Iris pigment epithelial cell (primary cell): ENCODE data around the gene RTCA.
"Not testable (repeated sequence)": the region's sequence is repeated elsewhere in the genome, so short reads cannot be mapped to it uniquely, and the experiment has no call there.

Source experiments
- DNase-seq: peaks from one replicate; pipeline ENCODE4 v3.0.0-alpha.2; 2011; ENCODE audit warnings: low read depth

The RTCA gene

DNA sequence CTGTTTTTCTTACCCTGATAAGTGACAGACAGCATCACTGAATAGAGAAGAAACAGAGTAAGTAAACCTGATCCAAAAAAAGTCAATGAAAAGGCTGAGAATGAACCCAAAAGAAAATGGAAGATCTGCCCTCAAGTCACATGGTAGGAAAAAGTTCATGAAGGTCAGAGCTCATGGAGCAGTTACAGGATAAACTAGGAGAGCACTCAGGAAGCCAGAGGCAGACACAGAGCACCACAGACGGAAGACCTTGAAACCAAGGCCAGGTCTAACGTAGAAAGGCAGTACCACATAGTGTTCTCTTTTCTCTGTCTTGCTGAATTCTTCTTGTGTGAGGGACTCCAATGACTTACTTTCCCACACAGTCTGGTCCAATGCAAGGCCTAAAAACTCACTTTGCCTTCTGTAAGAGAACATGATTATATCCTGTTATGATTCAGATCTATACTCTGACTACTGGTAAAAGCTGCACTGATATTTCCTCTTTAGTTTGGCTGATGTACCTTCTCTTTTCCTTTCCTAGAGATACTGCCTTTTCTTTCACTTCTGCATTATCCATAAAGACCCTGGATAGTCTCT, 40.8 kb downstream of the RTCA start:
- DNase-seq = no peak

DNA sequence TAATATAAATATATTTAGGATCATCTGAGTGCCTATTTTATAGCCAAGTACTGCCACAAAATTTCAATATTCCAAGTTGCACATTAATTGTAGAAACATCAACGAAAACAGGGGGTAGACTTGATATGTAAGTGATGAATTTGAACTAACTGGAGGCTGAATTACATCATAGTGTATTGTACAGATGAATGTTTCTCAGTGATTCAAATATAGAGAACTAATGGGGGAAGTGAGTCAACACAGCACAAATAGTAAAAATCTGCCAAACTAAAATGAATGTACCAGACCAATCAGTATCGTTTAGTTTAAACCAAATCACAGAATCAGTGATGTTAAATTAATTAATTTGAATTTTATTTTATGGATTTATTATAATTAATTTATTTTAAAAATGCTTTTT, 42.8 kb downstream of the RTCA start:
- peak; percentile 64 for DNase-seq

DNA sequence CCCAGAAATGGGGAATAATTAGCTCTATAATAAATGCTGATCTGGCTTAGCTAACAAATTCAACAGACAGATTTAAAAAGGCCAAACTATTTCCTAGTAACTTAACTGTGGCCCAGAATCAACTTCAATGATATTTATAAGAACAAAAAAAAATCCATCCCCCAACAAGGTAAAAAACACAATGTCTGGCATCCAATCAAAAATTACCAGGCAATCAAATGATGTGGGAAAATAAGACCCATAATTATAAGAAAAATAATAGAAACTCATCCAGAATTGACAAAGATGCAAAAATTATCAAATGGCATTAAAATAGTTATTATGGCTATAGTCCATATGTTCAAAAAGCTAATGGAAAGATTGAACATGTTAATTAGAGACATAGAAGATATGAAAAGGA, 43.8 kb downstream of the RTCA start:
- no peak for DNase-seq

DNA sequence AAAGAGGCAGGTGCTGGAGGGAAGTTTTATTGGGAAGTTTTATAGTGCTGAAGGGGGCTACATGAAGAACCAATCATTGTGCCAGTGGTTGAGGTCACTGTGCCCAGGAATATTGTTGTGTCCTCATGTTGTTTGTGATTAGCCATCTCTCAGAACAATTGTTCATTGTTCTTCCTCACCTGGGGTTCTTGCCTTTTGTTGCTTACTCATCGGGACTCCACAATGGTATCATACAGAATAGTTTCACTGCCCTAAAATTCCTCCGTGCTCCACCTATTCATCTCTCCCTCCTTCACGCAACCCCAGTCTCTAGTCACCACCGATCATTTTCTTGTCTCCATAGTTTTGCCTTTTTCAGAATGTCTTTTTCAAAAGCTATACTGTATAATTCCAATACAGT, 47.4 kb downstream of the RTCA start:
- no peak for DNase-seq

DNA sequence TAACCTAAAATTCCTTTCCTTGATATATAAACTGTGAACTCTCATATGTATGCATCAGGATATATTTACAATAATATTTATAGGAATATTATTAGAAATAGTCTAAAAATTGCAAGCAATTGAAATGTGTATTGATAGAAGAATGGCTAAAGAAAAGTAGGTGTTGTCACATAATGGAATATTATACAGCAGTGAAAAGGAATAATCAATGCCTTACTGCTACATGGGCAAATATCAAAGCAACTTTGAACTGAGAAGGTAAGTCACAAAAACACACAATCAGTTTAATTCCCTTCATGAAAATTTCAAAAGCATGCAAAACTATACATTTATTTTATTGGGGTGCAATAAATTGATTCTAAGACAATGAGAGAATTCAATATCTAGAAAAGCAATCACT, 50.6 kb downstream of the RTCA start:
- DNase-seq = no peak

DNA sequence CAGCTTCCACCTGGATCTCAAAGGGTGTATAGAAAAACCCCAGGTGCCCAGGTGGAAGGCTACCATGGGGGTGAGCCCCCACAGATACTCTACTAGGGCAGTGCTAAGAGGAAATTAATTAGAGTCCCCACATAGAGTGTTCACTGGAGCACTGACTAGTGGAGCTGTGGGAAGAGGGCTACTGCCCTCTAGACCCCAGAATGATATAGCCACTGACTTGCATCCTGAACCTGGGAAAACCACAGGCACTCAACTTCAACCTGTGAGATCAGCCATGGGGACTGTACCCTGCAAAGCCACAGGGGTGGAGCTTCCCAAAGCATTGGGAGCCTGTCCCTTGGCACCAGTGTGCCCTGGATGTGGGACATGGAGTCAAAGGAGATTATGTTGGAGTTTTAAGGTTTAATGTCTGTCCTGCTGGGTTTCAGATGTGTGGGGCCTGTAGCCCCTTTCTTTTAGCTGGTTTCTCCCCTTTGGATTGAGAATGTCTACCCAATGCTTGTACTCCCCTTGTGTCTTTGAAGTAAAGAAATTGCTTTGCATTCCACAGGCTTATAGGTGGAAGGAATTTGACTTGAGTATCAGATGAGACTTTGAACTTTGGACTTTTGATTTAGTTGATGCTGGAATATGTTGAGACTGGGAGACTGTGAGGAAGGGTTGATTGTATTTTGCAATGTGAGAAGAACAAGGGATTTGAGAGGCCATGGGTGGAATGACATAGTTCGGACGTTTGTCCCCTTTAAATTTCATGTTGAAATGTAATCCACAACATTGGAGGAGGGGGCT, 54.5 kb downstream of the RTCA start:
- DNase-seq = no peak

DNA sequence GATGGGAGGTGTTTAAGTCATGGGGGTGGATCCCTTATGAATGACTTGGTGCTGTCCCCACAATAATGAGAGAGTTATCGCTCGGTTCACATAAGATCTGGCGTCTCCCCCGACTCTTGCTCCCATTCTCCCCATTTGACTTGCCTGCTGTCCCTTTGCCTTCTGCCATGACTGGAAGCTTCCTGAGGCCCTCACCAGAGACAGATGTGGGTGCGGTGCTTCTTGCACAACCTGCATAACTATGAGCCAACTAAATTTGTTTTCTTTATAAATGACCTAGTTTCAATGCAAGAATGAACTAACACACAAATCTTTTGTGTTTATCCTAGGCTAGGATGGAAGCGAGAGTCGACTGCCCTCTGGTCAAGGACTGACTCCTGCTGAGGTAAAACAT, 55.1 kb downstream of the RTCA start:
- no peak for DNase-seq

DNA sequence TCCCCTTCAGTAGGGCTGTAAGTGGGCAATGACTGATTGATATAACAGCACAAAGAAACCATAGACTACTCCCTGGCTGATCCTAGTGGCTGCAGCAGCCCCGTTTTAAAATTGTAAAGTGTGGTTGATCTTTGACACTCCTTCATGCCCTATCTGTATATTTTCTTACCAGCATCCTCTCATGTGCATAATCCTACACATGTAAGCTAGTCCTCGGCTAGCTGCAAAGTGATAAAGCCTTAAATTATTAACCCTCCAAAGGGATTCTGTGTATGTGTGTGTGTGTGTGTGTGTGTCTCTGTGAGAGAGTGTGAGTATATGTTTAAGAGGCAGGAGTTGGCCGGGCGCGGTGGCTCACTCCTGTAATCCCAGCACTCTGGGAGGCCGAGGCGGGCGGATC, 55.5 kb downstream of the RTCA start:
- DNase-seq = no peak

DNA sequence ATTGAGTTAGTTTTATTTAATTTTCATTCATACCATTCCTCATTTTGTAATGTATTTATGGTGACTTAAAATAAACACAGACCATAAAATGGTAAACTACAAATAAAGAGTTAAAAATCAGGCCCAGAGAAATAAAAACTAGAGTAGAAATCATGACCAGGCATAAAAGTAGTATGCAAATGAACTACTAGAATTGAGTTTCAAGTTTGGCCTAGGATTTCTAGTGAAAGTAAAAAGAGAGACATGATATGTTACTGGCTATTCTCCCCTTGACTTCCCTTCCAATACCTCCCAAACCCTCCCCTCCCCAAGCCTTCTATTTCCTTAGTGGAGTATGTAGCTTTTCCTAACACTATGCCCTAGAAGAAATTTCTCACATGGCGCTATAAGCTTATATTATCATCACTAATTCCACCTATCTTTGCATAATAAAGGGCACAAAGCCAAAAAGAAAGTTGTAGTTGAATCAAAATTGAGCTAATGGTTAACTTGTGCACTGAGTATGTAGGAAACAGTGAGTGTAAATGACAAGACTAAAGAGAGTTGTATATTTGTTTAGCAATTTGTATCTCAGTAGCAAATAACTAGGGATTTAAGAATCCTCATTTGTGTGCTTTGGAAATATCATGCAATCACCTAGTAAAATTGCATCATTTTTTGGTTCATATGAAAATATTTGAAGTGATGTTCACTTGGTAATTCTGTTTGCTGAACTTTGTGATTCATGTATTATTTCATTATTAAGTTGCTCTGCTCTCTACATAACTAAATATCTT, 56.6 kb downstream of the RTCA start:
- DNase-seq = peak; percentile 63

DNA sequence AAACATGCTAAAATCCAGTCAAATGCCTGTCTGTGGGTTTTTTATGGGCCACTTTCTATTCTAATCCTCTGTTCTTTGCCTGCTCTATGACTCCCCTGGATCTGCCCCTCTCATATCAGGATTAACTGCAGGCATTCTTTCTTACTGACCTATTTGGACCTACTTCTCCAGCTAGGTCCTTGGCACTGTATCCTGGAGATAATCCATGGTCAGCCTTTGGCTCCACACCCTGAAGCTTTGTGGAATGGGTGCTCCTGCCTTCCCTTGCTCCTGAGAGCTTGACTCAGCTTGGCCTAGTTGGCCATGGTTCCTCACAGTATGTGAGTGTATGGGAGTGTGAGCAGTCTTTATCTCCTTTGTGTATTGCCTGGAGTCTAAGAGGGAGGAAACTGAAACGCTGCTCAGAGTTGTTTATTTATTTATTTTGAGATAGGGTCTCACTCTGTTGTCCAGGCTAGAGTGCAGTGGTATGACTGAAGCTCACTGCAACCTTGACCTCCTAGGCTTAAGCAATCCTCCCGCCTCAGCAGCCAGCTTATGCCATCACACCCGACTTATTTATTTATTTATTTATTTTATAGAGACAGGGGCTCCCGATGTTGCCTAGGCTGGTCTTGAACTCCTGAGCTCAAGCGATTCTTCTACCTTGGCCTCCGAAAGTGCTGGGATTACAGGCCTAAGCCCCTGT, 57.5 kb downstream of the RTCA start:
- DNase-seq = peak; percentile 26

DNA sequence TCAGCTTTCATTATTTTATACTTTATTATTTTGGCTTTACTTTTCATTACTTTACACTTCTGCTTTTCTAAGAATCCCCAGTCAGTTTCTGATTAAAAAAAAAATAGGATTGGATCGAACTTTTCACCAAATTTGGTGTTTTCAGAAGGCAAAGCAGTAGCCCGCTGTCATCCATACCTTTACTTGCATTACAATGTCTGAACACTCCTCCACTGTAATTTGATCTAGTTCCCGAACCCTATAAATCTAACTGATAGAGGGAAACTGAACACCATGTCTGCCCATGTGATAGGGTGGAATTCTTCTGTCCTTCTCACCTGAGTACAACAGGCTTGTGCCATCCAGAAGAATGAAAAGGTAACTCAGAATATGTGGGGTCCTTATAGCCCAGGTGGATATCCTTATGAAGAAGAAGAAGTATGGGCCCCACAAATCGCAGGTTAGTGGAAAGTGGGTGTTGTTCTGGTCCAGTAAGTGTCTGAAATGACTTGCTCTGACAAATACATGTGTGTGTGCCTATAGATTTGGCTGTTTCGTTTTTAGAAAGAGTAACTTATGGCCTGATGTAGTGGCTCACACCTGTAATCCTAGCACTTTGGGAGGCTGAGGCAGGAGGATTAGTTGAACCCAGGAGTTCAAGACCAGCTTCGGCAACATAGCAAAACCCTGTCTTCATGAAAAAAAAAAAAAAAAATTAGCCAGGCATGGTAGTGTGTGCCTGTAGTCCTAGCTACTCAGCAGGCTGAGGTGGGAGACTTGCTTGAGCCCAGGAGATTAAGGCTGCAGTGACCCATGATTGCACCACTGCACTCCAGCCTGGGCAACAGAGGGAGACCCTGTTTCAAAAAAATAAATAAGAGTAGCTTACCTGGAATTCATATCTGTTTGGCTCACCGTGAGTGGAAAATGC, 59.7 kb downstream of the RTCA start:
- DNase-seq = no peak

DNA sequence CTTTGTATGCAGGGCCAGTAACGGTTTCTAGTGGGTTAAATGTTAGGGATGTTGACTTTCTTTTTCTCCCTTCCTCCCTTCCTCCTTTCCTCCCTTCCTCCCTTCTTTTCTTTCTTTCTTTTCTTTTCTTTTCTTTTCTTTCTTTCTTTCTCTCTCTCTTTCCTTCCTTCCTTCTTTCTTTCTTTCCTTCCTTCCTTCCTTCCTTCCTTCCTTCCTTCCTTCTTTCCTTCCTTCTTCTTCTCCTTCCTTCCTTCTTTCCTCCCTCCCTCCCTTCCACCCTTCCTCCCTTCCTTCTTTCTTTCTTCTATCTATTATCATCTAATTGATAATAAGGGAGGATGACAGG, 60.3 kb downstream of the RTCA start:
- DNase-seq = not testable (repeated sequence)

DNA sequence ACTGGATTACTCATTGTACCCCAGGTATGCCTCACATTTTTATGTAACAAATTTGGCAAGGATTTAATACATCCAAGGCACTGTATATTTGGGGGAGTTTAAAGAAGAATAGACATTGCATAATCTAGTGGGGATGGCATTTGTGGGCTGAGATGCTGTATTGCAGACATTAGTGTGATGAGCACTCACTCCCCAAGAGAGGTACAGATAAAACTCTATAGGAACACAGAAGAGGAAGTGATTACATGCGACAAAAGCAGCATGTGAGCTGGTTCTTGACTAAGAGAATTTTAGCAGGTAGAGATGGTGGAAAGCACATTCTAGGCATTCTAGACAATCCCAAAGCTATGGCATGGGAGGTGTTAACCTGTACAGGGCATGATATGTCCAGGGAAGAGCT, 62.1 kb downstream of the RTCA start:
- DNase-seq = no peak

DNA sequence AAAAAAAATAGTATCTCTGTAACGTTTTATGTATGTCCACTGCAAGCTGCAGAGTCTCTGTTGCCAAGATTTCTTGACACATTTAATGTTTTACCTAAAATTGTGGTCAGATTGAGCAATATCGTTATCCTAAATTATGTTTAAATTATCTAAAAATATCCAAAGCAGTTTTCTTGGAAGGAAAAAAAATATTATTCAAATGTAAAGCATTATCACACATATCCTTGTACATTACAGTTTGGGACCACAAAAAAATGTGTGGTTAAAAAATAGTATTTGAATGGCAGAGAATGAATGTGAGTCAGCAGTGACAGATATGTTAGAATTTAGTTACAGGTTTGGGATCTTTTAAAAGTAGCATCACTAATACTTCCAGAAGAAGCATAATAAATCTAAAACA, 65.1 kb downstream of the RTCA start:
- DNase-seq = not testable (repeated sequence)

DNA sequence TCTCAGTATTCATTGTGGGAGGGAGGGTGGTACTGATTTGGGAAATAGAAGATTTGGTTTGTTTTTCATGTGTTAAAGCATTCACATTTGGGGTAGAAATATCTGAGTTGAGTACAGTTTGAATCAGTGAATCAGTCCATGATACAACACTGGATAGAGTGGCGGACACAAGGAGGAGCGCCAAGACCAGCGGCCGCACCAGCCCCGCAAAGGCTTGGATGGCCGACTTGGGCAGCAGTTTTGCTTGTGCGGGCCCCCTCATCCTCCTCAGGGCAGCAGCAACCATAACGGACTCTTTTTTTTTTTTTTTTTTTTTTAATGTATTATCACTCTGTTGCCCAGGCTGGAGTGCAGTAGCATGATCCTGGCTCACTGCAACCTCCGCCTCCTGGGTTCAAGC, 66.3 kb downstream of the RTCA start:
- DNase-seq = no peak

DNA sequence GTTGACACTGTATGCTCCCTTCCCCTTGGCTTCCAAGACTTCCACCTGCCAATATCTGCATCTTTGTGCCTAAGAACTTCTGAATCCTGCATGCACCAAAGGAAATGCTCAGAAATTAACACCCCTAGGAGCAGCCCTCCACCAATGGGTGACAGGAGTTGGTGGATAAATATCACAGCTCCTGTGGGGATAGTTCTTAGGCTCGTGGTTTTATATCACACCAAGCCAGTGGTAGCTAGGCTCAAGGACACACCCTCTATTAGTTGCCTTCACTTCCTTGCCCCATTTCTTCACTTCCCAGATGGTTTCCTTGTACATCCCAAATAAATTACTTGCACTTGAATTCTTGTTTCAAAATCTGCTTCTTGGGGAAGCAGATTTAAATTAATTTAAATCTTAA, 69.4 kb downstream of the RTCA start:
- DNase-seq = no peak

DNA sequence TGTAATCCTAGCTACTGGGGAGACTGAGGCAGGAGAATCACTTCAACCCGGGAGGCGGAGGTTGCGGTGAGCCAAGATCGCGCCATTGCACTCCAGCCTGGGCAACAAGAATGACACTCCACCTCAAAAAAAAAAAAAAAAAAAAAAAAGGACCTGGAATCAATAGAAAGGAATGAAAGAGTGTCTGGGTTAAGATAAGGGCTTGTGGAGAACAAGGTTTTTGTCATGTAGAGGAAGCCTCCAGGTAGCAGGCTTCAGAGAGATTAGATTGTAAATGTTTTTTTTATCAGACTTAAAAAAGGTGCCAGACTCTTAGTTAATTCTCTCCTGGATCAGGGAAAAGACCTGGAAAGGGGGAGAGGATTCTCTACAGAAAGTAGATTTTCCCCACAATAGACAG, 71.9 kb downstream of the RTCA start:
- DNase-seq = not testable (repeated sequence)

DNA sequence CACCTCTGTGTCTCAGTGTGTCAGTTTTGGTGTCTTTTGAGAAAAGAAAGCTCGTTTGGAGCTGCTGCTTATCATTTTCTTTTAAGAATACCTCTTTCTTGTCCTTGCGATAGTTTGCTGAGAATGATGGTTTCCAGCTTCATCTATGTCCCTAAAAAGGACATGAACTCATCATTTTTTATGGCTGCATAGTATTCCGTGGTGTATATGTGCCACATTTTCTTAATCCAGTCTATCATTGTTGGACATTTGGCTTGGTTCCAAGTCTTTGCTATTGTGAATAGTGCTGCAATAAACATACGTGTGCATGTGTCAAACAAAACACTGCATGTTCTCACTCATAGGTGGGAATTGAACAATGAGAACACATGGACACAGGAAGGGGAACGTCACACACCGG, 73.7 kb downstream of the RTCA start:
- DNase-seq = not testable (repeated sequence)

DNA sequence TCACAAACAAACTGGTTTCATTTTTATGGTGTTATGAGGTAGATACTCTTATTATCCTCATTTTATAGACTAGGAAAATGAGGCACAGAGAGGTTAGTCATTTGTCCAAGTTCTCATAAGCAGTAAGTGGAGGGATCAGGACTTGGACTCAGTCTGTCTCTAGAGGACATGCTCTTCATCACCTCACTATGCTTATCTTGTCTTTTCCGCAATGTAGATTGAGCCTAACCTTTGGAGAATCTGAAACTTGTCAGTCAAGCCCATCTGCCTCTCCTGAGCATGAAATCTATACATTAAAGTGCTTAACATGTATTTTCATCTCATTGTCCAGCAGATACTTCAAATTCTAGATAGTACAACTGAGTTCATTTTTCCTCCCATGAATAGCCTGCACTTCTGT, 74.5 kb downstream of the RTCA start:
- DNase-seq = no peak

DNA sequence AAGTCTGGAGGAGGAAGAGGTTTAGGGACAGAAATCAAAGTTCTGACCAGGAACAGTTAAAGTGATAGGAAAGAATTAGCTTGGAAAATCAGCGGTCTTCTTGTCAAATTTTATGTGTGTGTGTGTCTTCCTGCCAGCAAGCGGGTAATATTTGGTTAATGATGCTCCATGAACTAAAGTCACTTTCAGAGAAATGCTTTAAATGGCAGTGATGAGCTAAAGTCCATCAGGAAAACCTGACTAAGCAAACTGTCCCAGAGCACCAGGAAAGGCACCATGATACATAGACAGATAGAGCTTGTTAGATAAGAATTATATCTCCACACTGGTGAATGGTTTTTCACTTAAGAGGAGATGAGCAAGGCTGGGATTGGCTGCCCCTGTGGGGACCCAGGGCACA, 76.3 kb downstream of the RTCA start:
- DNase-seq = no peak
